Measurements from ENCODE around the gene GAS6.

GAS6 gene

GRCh38 chr13:113836768-113837559, 26.9 kb downstream of the GAS6 start (continued):
- TF ChIP-seq TCF7L2 (IDR thresholded peaks at IDR 0.05; ENCODE audit: borderline replicate concordance, low read depth, low read length) (no peak), MEIS1 (CRISPR knock-in tag; IDR thresholded peaks at IDR 0.05; ENCODE audit: borderline replicate concordance) (no peak), ZNF404 (tag by site-specific recombination; IDR thresholded peaks at IDR 0.05) (no peak), ZBTB7A (tag by site-specific recombination; IDR thresholded peaks at IDR 0.05; ENCODE audit: low read depth) (peak; percentile 15; the same call in 1 of the 2 replicates), KLF1 (tag by site-specific recombination; IDR thresholded peaks at IDR 0.05) (no peak), ZNF292 (tag by site-specific recombination; IDR thresholded peaks at IDR 0.05; ENCODE audit: borderline replicate concordance, low read depth) (no peak), ZNF324 (tag by site-specific recombination; IDR thresholded peaks at IDR 0.05) (0 out of 2 replicates have a peak, but pooled peaks have one; percentile 30), ZNF692 (tag by site-specific recombination; IDR thresholded peaks at IDR 0.05) (no peak), TRIM28 (IDR thresholded peaks at IDR 0.05; ENCODE audit: borderline replicate concordance, low read length) (no peak), ZNF521 (tag by site-specific recombination; IDR thresholded peaks at IDR 0.05) (no peak), ZNF341 (tag by site-specific recombination; IDR thresholded peaks at IDR 0.05; ENCODE audit: low read depth) (peak; percentile 92), ZNF629 (tag by site-specific recombination; IDR thresholded peaks at IDR 0.05) (peak; percentile 52; the same call in 1 of the 2 replicates), ZNF624 (tag by site-specific recombination; IDR thresholded peaks at IDR 0.05) (no peak), KLF7 (tag by site-specific recombination; IDR thresholded peaks at IDR 0.05; ENCODE audit: borderline replicate concordance) (no peak), BCL11A (tag by site-specific recombination; IDR thresholded peaks at IDR 0.05; ENCODE audit: low read depth) (0 out of 2 replicates have a peak, but pooled peaks have one; percentile 23), ZNF621 (tag by site-specific recombination; IDR thresholded peaks at IDR 0.05) (no peak), ZNF394 (tag by site-specific recombination; IDR thresholded peaks at IDR 0.05; ENCODE audit: borderline replicate concordance) (peak; percentile 56; the same call in 1 of the 2 replicates), OSR2 (tag by site-specific recombination; IDR thresholded peaks at IDR 0.05) (0 out of 2 replicates have a peak, but pooled peaks have one; percentile 5), ZNF76 (tag by site-specific recombination; IDR thresholded peaks at IDR 0.05; ENCODE audit: borderline replicate concordance, low read depth) (no peak), ZNF596 (tag by site-specific recombination; IDR thresholded peaks at IDR 0.05) (no peak), ZNF10 (tag by site-specific recombination; IDR thresholded peaks at IDR 0.05) (no peak), ZNF510 (tag by site-specific recombination; IDR thresholded peaks at IDR 0.05; ENCODE audit: insufficient replicate concordance) (no peak), KLF9 (tag by site-specific recombination; IDR thresholded peaks at IDR 0.05; ENCODE audit: low read depth) (no peak)
- TF ChIP-seq, protein P1, sequence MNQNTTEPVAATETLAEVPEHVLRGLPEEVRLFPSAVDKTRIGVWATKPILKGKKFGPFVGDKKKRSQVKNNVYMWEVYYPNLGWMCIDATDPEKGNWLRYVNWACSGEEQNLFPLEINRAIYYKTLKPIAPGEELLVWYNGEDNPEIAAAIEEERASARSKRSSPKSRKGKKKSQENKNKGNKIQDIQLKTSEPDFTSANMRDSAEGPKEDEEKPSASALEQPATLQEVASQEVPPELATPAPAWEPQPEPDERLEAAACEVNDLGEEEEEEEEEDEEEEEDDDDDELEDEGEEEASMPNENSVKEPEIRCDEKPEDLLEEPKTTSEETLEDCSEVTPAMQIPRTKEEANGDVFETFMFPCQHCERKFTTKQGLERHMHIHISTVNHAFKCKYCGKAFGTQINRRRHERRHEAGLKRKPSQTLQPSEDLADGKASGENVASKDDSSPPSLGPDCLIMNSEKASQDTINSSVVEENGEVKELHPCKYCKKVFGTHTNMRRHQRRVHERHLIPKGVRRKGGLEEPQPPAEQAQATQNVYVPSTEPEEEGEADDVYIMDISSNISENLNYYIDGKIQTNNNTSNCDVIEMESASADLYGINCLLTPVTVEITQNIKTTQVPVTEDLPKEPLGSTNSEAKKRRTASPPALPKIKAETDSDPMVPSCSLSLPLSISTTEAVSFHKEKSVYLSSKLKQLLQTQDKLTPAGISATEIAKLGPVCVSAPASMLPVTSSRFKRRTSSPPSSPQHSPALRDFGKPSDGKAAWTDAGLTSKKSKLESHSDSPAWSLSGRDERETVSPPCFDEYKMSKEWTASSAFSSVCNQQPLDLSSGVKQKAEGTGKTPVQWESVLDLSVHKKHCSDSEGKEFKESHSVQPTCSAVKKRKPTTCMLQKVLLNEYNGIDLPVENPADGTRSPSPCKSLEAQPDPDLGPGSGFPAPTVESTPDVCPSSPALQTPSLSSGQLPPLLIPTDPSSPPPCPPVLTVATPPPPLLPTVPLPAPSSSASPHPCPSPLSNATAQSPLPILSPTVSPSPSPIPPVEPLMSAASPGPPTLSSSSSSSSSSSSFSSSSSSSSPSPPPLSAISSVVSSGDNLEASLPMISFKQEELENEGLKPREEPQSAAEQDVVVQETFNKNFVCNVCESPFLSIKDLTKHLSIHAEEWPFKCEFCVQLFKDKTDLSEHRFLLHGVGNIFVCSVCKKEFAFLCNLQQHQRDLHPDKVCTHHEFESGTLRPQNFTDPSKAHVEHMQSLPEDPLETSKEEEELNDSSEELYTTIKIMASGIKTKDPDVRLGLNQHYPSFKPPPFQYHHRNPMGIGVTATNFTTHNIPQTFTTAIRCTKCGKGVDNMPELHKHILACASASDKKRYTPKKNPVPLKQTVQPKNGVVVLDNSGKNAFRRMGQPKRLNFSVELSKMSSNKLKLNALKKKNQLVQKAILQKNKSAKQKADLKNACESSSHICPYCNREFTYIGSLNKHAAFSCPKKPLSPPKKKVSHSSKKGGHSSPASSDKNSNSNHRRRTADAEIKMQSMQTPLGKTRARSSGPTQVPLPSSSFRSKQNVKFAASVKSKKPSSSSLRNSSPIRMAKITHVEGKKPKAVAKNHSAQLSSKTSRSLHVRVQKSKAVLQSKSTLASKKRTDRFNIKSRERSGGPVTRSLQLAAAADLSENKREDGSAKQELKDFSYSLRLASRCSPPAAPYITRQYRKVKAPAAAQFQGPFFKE (tag by site-specific recombination; IDR thresholded peaks at IDR 0.05; ENCODE audit: borderline replicate concordance): no peak
- TF ChIP-seq, protein P2, sequence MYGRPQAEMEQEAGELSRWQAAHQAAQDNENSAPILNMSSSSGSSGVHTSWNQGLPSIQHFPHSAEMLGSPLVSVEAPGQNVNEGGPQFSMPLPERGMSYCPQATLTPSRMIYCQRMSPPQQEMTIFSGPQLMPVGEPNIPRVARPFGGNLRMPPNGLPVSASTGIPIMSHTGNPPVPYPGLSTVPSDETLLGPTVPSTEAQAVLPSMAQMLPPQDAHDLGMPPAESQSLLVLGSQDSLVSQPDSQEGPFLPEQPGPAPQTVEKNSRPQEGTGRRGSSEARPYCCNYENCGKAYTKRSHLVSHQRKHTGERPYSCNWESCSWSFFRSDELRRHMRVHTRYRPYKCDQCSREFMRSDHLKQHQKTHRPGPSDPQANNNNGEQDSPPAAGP (tag by site-specific recombination; IDR thresholded peaks at IDR 0.05): 0 out of 2 replicates have a peak, but pooled peaks have one; percentile 22
- TF ChIP-seq, protein P3, sequence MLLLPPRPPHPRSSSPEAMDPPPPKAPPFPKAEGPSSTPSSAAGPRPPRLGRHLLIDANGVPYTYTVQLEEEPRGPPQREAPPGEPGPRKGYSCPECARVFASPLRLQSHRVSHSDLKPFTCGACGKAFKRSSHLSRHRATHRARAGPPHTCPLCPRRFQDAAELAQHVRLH (tag by site-specific recombination; IDR thresholded peaks at IDR 0.05): no peak
- TF ChIP-seq, protein P4, sequence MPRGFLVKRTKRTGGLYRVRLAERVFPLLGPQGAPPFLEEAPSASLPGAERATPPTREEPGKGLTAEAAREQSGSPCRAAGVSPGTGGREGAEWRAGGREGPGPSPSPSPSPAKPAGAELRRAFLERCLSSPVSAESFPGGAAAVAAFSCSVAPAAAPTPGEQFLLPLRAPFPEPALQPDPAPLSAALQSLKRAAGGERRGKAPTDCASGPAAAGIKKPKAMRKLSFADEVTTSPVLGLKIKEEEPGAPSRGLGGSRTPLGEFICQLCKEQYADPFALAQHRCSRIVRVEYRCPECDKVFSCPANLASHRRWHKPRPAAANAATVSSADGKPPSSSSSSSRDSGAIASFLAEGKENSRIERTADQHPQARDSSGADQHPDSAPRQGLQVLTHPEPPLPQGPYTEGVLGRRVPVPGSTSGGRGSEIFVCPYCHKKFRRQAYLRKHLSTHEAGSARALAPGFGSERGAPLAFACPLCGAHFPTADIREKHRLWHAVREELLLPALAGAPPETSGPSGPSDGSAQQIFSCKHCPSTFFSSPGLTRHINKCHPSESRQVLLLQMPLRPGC (tag by site-specific recombination; IDR thresholded peaks at IDR 0.05): no peak
- TF ChIP-seq, protein P5, sequence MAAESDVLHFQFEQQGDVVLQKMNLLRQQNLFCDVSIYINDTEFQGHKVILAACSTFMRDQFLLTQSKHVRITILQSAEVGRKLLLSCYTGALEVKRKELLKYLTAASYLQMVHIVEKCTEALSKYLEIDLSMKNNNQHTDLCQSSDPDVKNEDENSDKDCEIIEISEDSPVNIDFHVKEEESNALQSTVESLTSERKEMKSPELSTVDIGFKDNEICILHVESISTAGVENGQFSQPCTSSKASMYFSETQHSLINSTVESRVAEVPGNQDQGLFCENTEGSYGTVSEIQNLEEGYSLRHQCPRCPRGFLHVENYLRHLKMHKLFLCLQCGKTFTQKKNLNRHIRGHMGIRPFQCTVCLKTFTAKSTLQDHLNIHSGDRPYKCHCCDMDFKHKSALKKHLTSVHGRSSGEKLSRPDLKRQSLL (tag by site-specific recombination; IDR thresholded peaks at IDR 0.05): no peak

All from HEK293 (cell line).